ENCODE data around the gene NPHP3.
"Not testable (repeated sequence)": the region's sequence is repeated elsewhere in the genome, so short reads cannot be mapped to it uniquely, and the experiment has no call there.

The NPHP3 gene

GRCh38 chr3:132722165-132723023, at the start of gene NPHP3:
NPHP3 (minus strand) TSS chr3:132722409; CDS start chr3:132722355, 54 bp downstream.
- peak; percentile 61 to 100 (median 98) for DNase-seq

GRCh38 chr3:132758740-132759139, 36.5 kb upstream of the NPHP3 start:
- no peak for DNase-seq

- DNase-seq = no peak
Measured at GRCh38 chr3:132756108-132756650, 34.0 kb upstream of the NPHP3 start.

GRCh38 chr3:132753946-132754345, 31.7 kb upstream of the NPHP3 start:
- DNase-seq = no peak

- DNase-seq = no peak
Measured at GRCh38 chr3:132749786-132750185, 27.6 kb upstream of the NPHP3 start.

GRCh38 chr3:132746720-132747119, 24.5 kb upstream of the NPHP3 start:
- not testable (repeated sequence) for DNase-seq

- DNase-seq = no peak
Measured at GRCh38 chr3:132738314-132738713, 16.1 kb upstream of the NPHP3 start.

GRCh38 chr3:132735589-132735988, 13.4 kb upstream of the NPHP3 start:
- DNase-seq = no peak

- DNase-seq = peak in 6 of 51 donors; percentile 3 to 47 (median 12)
Measured at GRCh38 chr3:132730891-132731580, 8.8 kb upstream of the NPHP3 start.

- peak in 1 of 51 donors; percentile 44 for DNase-seq
Measured at GRCh38 chr3:132726341-132726823, 4.2 kb upstream of the NPHP3 start.

- no peak for DNase-seq
Measured at GRCh38 chr3:132723024-132723950, 1.1 kb upstream of the NPHP3 start.

- peak in 35 of 51 donors; percentile 15 to 84 (median 63) for DNase-seq
Measured at GRCh38 chr3:132721479-132722164, 587 bp downstream of the NPHP3 start.

- DNase-seq = no peak
Measured at GRCh38 chr3:132720228-132720627, 2.0 kb downstream of the NPHP3 start.

GRCh38 chr3:132716372-132716771, 5.8 kb downstream of the NPHP3 start:
- DNase-seq = no peak

- no peak for DNase-seq
Measured at GRCh38 chr3:132713977-132714727, 8.1 kb downstream of the NPHP3 start.

GRCh38 chr3:132710311-132710710, 11.9 kb downstream of the NPHP3 start:
- no peak for DNase-seq

GRCh38 chr3:132709761-132710160, 12.4 kb downstream of the NPHP3 start:
- DNase-seq = no peak

GRCh38 chr3:132703733-132704132, 18.5 kb downstream of the NPHP3 start:
- no peak for DNase-seq

- DNase-seq = no peak
Measured at GRCh38 chr3:132695422-132695821, 26.8 kb downstream of the NPHP3 start.

GRCh38 chr3:132694991-132695390, 27.2 kb downstream of the NPHP3 start:
- DNase-seq = no peak

Measured in hypothalamus (tissue), 51 donors.